ENCODE measurements around the gene FANCM.
A peak's percentile ranks its signal among the peaks of the same experiment; 100 is the strongest.

Gene FANCM

GRCh38 chr14:45246691-45247090 lies 111.0 kb downstream of the FANCM start:
- Histone ChIP-seq H3K27me3 (no peaks in the 10 kb centered on the region), H3K9me3 (no peaks in the 10 kb centered on the region), H3K4me1 (ENCODE audit: control insufficient read depth in 1 of 2, insufficient read depth in 1 of 2, low read depth in 1 of 2, low read length in 1 of 2) (peaks cover 37 to 40% of the 10 kb centered on the region in 2 experiments), H3K36me3 (no peaks in the 10 kb centered on the region), H3K27ac (peak overlapping the region; percentile 11), H3K4me3 (ENCODE audit: low read depth in 1 of 2, low read length in 1 of 2) (no peak overlapping the region)
- TF ChIP-seq, protein P1, sequence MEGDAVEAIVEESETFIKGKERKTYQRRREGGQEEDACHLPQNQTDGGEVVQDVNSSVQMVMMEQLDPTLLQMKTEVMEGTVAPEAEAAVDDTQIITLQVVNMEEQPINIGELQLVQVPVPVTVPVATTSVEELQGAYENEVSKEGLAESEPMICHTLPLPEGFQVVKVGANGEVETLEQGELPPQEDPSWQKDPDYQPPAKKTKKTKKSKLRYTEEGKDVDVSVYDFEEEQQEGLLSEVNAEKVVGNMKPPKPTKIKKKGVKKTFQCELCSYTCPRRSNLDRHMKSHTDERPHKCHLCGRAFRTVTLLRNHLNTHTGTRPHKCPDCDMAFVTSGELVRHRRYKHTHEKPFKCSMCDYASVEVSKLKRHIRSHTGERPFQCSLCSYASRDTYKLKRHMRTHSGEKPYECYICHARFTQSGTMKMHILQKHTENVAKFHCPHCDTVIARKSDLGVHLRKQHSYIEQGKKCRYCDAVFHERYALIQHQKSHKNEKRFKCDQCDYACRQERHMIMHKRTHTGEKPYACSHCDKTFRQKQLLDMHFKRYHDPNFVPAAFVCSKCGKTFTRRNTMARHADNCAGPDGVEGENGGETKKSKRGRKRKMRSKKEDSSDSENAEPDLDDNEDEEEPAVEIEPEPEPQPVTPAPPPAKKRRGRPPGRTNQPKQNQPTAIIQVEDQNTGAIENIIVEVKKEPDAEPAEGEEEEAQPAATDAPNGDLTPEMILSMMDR (IDR thresholded peaks at IDR 0.05): no peak

GRCh38 chr14:45247427-45247826 lies 111.7 kb downstream of the FANCM start:
- peak overlapping the region; percentile 11 for H3K27ac ChIP-seq
- peaks cover 43 to 47% of the 10 kb centered on the region in 2 experiments for H3K4me1 ChIP-seq (ENCODE audit: control insufficient read depth in 1 of 2, insufficient read depth in 1 of 2, low read depth in 1 of 2, low read length in 1 of 2)
- TF ChIP-seq, protein P1 (IDR thresholded peaks at IDR 0.05): no peak
- no peaks in the 10 kb centered on the region for H3K9me3 ChIP-seq
- no peak overlapping the region for H3K4me3 ChIP-seq (ENCODE audit: low read depth in 1 of 2, low read length in 1 of 2)
- no peaks in the 10 kb centered on the region for H3K36me3 ChIP-seq
- H3K27me3 ChIP-seq: no peaks in the 10 kb centered on the region

- Histone ChIP-seq H3K9me3 (no peaks in the 10 kb centered on the region), H3K4me1 (ENCODE audit: control insufficient read depth in 1 of 2, insufficient read depth in 1 of 2, low read depth in 1 of 2, low read length in 1 of 2) (peaks cover 59 to 67% of the 10 kb centered on the region in 2 experiments), H3K4me3 (ENCODE audit: low read depth in 1 of 2, low read length in 1 of 2) (peak overlapping the region; percentile 38 to 42), H3K36me3 (no peaks in the 10 kb centered on the region), H3K27me3 (no peaks in the 10 kb centered on the region), H3K27ac (peak overlapping the region; percentile 88)
- TF ChIP-seq, protein P1 (IDR thresholded peaks at IDR 0.05): no peak
These were observed 114.3 kb downstream of the FANCM start for GRCh38 chr14:45249856-45250575.
